GM19099 (cell line): ENCODE measurements around the gene SH3RF3.

Source experiments
- POLR2A ChIP-seq: IDR thresholded peaks from 3 replicates; pipeline ENCODE4 v1.6.1; 2011; ENCODE audit warnings: low read depth; ENCODE audit not compliant: insufficient read length; ENCODE audit errors: extremely low read depth

The SH3RF3 gene

DNA sequence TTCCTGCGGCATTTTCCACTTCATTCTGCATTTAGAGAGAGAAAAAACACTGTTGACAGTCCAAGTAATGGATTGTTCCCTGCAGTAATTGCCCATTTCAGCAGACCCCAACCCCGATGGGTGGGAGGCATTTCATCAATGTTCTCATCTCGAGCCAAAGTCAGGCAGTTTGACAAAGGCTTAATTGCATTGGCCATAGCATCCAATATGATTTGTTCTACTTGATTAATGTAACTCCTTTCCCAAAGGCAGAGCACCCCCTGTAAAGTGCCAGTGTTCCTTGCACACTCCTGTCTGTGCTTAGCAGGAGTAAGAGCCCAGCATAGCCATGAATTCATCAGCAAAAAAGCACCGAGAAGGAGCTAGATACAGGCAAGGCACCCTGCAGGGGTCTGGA lies 310.4 kb downstream of the SH3RF3 start:
- no peak for TF ChIP-seq POLR2A

DNA sequence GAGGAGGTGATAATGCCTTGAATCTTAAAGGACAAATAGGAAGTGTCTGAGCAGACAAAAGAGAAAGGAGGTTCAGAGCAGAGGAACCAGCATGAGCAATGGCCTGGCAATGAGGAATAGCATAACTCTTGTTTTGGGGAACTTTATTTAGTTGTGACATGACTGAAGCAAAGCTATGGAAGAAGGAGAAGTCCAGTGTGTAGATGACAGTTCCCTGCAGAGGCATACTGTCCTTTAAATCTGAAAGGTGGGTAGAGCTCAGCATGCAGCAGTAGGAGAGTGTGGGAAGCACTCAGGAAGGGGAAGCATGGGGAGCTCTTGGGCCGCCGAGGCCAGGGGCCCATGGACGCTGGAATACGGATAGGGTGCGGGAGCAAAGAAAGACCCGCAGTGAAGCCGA lies 311.0 kb downstream of the SH3RF3 start:
- TF ChIP-seq POLR2A: no peak

- TF ChIP-seq POLR2A: no peak
These were observed 311.6 kb downstream of the SH3RF3 start for GRCh38 chr2:109440499-109441156.

DNA sequence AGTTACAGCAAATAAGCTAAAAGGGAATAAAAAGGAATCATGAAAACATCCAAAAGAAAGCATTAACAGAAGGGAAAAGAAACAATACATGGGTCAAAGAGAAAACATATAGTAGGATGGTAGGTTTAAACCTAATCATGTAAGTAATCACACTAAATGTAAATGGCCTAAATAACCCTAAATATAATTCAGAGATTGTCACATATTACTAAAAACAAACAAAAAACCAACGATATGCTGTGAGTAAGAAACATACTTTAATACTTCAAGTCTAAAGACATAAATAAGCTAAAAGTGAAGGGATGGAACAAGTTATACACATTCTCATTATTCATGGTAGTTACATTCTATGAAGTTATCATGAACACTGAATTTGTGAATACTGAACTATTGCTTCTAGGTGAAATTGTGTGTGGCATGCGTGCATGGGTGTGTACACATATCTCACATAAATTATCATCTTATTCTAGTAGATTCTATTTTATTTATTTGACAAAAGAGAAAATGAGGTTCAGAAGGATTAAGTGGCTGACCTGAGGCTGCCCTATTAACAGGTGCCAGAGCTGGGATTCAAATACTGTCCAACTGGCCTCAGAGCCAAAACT lies 313.8 kb downstream of the SH3RF3 start:
- no peak for TF ChIP-seq POLR2A

GRCh38 chr2:109444916-109445315 lies 315.9 kb downstream of the SH3RF3 start:
- TF ChIP-seq POLR2A: no peak

DNA sequence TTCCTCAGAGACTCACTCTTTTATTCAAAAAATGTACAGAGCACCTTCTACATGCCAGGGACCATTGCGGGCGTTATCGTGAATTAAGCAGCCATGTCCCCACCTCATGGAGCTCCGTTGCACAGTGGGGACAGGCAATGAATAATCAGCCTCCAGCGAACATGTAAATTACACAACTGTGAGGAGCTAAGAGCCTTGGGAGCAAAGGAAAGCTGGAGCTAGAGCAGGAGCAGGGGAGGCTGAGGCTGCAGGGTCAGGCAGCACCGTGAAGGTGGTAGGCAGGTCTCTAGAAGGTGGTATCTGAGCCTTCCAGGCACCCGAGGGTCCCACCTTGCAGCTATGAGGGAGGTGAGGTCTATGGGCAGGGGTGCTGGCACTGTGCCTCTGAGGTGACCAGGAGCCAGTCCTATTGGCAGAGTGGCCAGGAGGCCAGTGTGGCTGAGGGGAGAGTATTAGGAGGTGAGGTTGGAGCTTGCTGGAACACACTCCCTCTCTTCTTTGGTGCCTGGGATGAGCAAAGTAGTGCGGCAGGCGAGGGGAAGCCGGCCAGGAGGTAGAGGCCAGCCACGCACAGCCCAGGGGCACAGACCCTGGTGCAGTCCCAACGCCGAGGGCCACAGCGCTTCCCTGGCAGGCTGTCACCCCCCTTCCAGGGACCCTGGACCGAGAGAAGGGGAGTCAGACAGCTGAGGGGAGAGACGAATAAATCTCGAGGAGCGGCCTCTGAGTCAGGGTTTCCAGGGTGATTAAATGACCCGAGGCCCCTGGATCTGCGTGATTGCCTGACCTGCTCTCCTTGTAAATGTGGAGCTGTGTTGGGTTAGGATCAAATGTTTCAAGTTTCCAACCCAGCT lies 317.5 kb downstream of the SH3RF3 start:
- no peak for TF ChIP-seq POLR2A

DNA sequence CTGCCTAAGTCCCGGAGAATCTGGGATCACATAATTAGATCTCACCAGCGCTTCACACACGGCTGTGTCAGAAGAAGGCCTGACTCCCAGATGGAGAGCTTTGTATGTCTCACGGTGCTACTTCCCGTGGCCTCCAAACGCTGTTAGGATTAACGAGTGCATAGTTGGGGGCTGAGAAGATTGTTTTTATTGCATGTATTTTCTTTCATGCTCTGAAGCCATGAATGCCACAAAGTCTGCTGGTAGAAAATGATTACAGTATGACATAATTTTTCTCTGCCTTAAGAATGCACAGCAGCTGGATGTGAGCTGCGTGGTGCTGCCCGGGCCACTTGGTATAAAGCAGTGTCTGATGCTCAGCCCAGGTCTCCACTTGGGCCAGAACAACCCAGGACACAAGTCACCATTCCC lies 318.3 kb downstream of the SH3RF3 start:
- TF ChIP-seq POLR2A: no peak

GRCh38 chr2:109447776-109448175 lies 318.8 kb downstream of the SH3RF3 start:
- no peak for TF ChIP-seq POLR2A

DNA sequence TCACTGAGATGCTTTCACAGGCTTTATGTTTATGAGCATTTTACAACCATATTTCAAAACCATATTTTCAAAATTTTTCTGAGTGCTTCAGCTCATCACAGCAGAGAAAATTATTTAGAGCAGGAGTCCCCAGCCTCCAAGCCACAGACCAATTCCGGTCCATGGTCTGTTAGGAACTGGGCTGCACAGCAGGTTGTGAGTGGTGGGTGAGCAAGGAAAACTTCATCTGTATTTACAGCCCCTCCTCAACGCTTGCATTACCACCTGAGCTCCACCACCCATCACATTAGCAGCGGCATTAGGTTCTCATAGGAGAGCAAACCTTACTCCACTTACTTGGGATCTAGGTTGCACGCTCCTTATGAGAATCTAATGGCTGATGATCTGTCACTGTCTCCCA lies 319.2 kb downstream of the SH3RF3 start:
- no peak for TF ChIP-seq POLR2A

GRCh38 chr2:109448946-109449788 lies 320.2 kb downstream of the SH3RF3 start:
- no peak for TF ChIP-seq POLR2A

DNA sequence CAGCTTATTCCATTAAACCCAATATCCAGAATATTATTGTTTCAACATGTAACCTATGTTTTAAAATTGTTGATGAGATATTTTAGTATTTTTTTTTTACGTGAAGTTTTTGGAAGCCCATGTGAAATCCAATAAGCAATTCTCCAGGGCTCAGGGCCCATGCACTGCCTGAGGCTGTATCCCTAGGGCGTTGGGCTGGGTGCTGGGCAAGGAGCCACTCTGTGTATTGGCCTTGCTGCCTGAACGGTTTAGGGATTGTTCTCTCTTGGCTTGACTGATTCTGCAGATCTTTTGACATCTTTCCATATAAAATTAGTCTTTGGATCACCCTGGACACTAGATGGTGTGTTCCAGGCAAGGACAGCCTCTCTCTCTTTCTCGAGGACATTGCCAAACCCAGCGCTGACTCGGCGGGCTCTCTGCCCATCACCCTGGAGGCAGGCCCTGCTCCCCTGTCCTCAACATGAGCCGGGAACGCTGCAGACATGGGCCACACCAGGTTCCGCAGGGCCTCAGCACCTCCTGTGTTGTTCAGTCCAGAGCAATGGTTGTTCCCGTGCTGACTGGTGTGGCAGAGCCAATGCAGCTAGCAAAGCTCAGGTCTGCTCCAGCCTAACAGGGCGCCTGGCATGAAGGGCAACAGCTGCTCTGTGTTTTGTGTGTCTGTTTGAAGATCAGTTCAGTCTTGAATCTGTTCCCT lies 321.7 kb downstream of the SH3RF3 start:
- no peak for TF ChIP-seq POLR2A

DNA sequence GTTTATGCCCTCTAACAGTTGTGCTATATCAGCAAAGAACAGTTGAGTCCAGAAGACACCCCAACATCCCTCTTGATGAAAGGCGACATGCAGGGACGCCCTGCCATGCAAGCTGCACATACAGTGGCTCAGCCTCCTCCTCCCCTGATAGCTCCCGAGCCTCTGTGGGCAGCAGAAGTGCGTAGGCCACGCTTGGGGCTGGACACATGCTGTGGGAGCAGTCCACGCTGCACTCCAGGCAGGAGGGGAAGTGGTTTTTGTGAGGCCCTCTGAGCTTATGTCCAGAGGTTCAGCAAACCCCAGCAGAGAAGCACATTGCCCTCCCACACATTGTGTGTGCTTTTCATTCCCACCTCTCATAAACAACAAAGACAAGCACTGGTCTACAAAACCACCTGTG lies 322.7 kb downstream of the SH3RF3 start:
- TF ChIP-seq POLR2A: no peak

GRCh38 chr2:109452318-109453305 lies 323.6 kb downstream of the SH3RF3 start:
- TF ChIP-seq POLR2A: no peak

DNA sequence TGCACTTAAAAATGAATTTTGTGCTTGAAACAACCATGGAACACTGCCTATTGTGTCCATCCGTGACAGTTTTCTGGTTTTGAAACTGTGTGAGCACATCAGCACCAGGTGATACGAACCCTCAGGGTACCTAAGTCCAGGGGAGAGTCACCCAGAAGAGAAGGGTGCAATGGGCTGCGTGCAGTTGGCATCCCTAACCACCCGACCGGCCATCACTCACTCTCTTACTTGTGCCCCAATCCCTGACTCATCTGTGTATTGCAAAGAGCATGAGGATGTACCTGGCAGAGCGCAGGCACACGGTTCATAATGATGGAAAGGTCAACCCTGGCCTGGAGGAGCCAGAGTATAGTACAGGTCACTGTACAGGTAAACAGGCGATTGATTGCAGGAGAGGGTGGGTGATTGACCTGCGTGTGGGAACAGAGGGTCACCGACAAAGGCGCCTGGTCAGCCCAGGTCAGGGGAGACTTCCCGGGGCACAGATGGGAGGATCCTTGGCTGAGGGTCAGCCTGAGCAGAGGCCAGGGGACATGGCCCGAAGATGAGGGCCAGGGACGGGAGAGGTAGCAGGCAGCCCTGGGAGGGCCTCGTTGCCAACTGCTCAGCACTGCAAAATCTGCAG lies 324.5 kb downstream of the SH3RF3 start:
- no peak for TF ChIP-seq POLR2A
